ENCODE results near the gene GRK4. TPM values are rescaled to one million over a fixed set of nuclear protein-coding genes. Genes with fewer than 3 reads are reported as not detected.
A peak's percentile ranks its signal among the peaks of the same experiment; 100 is the strongest.
"Not testable (repeated sequence)": the region's sequence is repeated elsewhere in the genome, so short reads cannot be mapped to it uniquely, and the experiment has no call there.

The GRK4 gene
- total RNA-seq, 2 donors from 2014 or later, result 6.9 to 9.9 TPM

GRCh38 chr4:2937986-2938385, 25.4 kb upstream of the GRK4 start:
- Histone ChIP-seq H3K27me3 (replicated peaks; ENCODE audit: insufficient read depth) (no peaks in the 10 kb centered on the region), H3K4me1 (ENCODE audit: control insufficient read depth in 1 of 2, low read depth in 2 of 2) (peaks cover 9 to 25% of the 10 kb centered on the region in 2 donors), H3K36me3 (peaks cover 50% of the 10 kb centered on the region), H3K9me3 (no peaks in the 10 kb centered on the region), H3K4me3 (no peak overlapping the region), H3K27ac (no peak overlapping the region)
- no peak for TF ChIP-seq CTCF (IDR thresholded peaks at IDR 0.05)
- no peak for ATAC-seq (ENCODE audit: insufficient number of reproducible peaks, low FRiP score, low read depth)
- peak; percentile 1 for DNase-seq (ENCODE audit: low spot score)

DNA sequence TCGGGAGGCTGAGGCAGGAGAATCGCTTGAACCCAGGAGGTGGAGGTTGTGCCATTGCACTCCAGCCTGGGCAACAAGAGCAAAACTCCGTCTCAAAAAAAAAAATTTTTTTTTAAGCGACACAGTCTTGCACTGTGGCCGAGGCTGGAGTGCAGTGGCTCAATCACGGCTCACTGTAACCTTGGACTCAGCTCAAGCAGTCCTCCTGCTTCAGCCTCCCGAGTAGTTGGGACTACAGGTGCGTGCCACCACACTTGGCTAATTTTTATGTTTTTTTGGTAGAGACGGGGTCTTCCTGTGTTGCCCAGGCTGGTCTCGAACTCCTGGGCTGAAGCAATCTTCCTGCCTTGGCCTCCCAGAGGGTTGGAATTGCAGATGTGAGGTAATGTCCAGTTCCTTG, 25.0 kb upstream of the GRK4 start:
- H3K36me3 ChIP-seq, result peaks cover 54% of the 10 kb centered on the region
- not testable (repeated sequence) for H3K9me3 ChIP-seq; H3K27me3 ChIP-seq (replicated peaks; ENCODE audit: insufficient read depth); ATAC-seq (ENCODE audit: insufficient number of reproducible peaks, low FRiP score, low read depth); H3K27ac ChIP-seq; H3K4me3 ChIP-seq; DNase-seq (ENCODE audit: low spot score)
- peaks cover 9 to 21% of the 10 kb centered on the region in 2 donors for H3K4me1 ChIP-seq (ENCODE audit: control insufficient read depth in 1 of 2, low read depth in 2 of 2)

GRCh38 chr4:2938906-2939305, 24.5 kb upstream of the GRK4 start:
- no peak for TF ChIP-seq CTCF (IDR thresholded peaks at IDR 0.05)
- H3K9me3 ChIP-seq, result no peaks in the 10 kb centered on the region
- no peaks in the 10 kb centered on the region for H3K27me3 ChIP-seq (replicated peaks; ENCODE audit: insufficient read depth)
- H3K36me3 ChIP-seq, result peaks cover 59% of the 10 kb centered on the region
- peak; percentile 1 for DNase-seq (ENCODE audit: low spot score)
- H3K27ac ChIP-seq, result no peak overlapping the region
- no peak overlapping the region for H3K4me3 ChIP-seq
- peaks cover 5 to 16% of the 10 kb centered on the region in 2 donors for H3K4me1 ChIP-seq (ENCODE audit: control insufficient read depth in 1 of 2, low read depth in 2 of 2)
- no peak for ATAC-seq (ENCODE audit: insufficient number of reproducible peaks, low FRiP score, low read depth)

DNA sequence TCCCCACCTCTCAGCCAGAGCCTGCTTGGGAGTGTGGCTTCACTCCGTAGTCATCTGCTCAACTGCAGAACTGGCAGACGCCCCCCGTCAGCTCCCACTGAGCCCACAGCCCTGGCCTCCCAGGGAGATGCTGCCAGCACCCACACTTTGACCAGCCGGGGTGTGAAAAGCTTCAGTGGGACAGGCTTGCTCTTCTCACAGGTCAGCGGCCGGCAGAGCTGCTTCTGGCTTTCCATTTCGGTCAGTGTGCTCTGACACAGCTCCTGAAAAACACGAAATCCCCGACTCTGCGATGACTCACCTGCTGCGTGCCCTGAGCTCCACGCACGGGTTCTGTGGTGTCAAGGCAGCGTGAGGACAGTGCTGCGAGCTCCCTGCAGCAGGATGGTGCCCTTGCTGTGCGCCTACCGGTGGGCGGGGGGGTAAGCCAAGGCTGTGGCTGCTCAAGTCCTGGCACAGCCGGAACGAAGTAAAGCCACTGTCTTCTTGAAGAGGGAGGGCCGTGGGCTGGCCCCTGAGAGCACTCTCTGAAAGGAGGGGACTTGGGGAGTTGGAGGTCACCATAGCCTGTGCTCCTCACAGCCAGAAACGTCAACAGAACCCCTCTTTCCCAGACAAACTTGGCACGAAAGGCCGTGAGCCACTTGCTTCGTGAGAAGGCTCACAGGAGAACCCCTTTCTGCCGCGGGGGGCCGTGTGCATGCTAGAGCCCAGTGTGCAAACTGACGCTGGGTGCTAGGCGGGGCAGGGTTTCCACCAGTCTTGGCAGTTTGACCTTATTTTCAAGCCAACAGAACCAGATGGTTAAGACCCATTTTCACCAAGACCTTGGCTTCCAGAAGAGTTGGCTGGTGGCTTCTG, 23.8 kb upstream of the GRK4 start:
- no peak for ATAC-seq (ENCODE audit: insufficient number of reproducible peaks, low FRiP score, low read depth)
- no peak overlapping the region for H3K4me3 ChIP-seq
- H3K36me3 ChIP-seq, result peaks cover 64% of the 10 kb centered on the region

DNA sequence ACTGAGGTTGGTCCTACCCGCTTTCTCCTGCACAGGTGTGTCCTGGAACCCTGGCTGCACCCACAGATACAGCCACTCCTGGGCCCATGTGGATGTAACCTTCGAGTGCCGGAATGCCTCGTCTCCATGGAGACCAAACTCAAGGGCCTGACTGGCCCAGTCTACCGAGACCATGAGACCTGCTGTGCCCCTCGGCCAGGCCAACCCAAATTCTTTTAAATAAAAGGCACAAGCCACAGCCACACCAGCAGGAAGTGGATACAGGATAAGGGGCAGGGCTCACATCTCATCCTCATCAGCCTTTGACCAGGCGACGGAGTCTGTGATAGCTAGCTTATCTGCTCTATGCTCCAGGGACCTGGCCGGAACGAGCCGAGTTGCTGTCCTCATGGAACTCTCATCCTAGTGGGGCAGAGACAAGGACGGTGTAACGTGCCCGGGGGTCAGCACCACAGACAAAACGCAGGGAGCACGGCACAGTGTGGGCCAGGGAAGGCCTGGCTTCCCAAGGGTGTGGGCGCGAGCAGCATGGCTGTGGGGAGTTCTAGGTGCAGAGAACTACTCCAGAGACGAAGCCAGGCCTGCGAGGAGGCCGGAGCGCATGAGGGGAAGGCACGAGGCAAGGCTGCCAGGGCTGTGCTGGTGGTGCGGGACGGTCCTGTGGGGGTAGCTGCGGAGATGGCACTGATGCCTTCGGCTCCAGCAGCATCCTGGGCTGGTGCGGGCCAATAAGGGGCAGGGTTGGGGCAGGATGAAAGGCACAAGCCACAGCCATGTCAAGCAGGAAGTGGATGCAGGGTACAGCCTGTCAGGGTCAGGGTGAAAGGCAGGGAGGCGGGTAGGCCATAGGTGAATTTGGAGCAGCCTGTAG, 22.9 kb upstream of the GRK4 start:
- peaks cover 3 to 10% of the 10 kb centered on the region in 2 donors for H3K4me1 ChIP-seq (ENCODE audit: control insufficient read depth in 1 of 2, low read depth in 2 of 2)
- no peak overlapping the region for H3K4me3 ChIP-seq
- H3K27me3 ChIP-seq (replicated peaks; ENCODE audit: insufficient read depth), result no peaks in the 10 kb centered on the region
- ATAC-seq (ENCODE audit: insufficient number of reproducible peaks, low FRiP score, low read depth) (no peak), DNase-seq (ENCODE audit: low spot score) (peak; percentile 0)
- no peak for TF ChIP-seq CTCF (IDR thresholded peaks at IDR 0.05)
- H3K27ac ChIP-seq, result no peak overlapping the region
- no peaks in the 10 kb centered on the region for H3K9me3 ChIP-seq
- H3K36me3 ChIP-seq, result peaks cover 71% of the 10 kb centered on the region

More for the DNA sequence above, 23.8 kb upstream of the GRK4 start:
- DNase-seq (ENCODE audit: low spot score), result peak; percentile 1
- no peak overlapping the region for H3K27ac ChIP-seq
- no peaks in the 10 kb centered on the region for H3K27me3 ChIP-seq (replicated peaks; ENCODE audit: insufficient read depth)
- no peak for TF ChIP-seq CTCF (IDR thresholded peaks at IDR 0.05)
- H3K4me1 ChIP-seq (ENCODE audit: control insufficient read depth in 1 of 2, low read depth in 2 of 2), result peaks cover 5 to 15% of the 10 kb centered on the region in 2 donors
- no peaks in the 10 kb centered on the region for H3K9me3 ChIP-seq

Data from thoracic aorta (tissue), 2 donors.